ENCODE measurements around the gene RAB39B.

RAB39B gene

DNA sequence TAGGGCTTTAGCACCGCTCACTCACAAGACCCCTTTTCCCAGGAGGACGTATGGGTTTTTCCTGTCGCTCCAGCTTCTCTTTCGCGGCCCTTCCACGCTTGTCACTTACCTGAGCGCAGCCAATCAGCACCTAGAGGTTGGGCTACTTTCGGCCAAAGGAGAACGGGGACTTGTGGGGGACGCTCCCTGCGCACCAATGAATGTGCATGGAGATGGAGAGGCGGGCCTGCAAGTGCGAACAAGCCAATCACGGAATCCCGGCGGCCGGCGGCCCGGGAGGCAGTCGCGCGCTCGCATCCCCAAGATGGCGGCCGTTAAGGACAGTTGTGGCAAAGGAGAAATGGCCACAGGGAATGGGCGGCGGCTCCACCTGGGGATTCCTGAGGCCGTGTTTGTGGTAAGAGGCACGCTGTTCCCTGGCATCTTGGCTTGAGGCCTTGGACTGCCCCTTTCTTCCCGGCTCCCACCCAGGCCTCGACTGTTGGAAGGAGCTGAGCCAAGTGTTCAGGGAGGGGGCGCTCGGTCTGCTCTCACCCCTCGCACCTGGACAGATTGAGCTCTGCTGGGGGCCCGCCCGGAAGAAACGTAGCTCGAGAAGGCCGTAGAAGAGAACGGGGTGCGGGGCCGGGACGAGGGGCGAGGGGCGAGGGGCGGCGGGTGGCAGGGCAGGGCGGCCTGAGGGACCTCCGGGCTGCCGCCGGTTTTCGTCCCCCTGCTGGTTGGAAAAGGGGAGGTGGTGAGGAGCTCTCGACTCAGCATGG is 47.9 kb downstream of the RAB39B start, which contains the start of gene VBP1:
TSS of gene VBP1 (plus strand) at position 282 of the 761 bp plus-strand sequence. CDS start at position 305, 23 bp downstream.
- H3K4me3 ChIP-seq (ENCODE audit: low read length) = peak within 1 kb of the TSS; percentile 76
- TF ChIP-seq, protein P1, sequence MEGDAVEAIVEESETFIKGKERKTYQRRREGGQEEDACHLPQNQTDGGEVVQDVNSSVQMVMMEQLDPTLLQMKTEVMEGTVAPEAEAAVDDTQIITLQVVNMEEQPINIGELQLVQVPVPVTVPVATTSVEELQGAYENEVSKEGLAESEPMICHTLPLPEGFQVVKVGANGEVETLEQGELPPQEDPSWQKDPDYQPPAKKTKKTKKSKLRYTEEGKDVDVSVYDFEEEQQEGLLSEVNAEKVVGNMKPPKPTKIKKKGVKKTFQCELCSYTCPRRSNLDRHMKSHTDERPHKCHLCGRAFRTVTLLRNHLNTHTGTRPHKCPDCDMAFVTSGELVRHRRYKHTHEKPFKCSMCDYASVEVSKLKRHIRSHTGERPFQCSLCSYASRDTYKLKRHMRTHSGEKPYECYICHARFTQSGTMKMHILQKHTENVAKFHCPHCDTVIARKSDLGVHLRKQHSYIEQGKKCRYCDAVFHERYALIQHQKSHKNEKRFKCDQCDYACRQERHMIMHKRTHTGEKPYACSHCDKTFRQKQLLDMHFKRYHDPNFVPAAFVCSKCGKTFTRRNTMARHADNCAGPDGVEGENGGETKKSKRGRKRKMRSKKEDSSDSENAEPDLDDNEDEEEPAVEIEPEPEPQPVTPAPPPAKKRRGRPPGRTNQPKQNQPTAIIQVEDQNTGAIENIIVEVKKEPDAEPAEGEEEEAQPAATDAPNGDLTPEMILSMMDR (IDR thresholded peaks at IDR 0.05; ENCODE audit: insufficient read depth, low read depth, low read length, missing control alignments) = peak; percentile 43
- peak; percentile 96 for DNase-seq (ENCODE audit: low read depth)

DNA sequence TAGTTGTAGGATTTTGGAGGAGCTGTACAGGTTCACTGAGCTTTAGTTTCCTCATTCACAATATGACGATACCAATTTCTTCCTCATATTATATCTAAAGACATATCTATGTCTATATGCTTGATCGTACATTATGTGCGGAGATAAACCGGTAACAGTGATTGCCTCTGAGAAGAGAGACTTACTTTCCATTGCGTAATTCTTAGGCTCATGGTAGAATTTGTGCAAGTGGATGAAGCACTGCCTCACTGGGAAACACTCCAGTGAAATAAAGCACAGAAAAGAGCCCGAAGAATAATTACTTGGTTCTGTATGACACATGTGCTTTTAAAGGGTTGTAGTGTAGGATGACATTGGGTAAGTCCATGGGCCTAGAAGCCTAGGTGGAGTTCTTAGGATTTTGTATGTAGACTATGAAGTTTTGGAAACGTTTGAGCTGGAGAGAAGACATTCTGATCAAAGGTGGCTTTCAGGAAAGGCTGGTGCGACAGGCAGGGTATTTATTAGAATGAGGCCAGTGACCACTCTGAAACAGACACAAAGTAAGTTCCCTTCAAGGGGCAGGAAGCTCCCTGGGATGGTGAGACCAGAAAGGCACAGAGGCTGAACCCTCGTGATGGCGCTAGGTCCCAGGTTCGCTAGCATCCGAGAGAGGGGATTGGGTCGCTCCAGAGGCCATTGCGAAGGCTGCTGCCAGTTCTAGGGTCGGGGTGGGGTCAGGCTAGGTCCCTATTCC is 48.7 kb downstream of the RAB39B start:
- peak overlapping the region; percentile 76 for H3K4me3 ChIP-seq (ENCODE audit: low read length)
- no peak for DNase-seq (ENCODE audit: low read depth)
- TF ChIP-seq, protein P1 (IDR thresholded peaks at IDR 0.05; ENCODE audit: insufficient read depth, low read depth, low read length, missing control alignments) = no peak

DNA sequence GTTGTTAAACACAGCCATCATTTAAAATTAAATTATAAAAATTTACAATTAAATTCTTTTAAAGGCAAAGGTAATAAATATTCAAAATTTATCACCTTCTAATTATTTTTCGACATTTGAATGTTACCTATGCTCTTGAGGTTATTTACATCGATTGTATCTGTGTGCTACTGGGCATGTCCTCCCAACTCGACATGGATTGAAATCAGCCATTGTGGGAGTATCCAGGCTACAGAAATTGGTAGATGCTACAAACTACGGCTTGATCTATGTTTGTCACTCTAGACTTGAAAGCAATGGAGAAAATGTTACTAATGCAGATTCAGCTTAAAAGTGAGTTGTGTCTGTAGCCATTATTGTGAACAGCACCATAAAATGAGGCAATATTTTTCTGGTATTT is 50.6 kb downstream of the RAB39B start:
- no peak for DNase-seq (ENCODE audit: low read depth)
- no peak overlapping the region for H3K4me3 ChIP-seq (ENCODE audit: low read length)
- TF ChIP-seq, protein P1 (IDR thresholded peaks at IDR 0.05; ENCODE audit: insufficient read depth, low read depth, low read length, missing control alignments) = no peak

DNA sequence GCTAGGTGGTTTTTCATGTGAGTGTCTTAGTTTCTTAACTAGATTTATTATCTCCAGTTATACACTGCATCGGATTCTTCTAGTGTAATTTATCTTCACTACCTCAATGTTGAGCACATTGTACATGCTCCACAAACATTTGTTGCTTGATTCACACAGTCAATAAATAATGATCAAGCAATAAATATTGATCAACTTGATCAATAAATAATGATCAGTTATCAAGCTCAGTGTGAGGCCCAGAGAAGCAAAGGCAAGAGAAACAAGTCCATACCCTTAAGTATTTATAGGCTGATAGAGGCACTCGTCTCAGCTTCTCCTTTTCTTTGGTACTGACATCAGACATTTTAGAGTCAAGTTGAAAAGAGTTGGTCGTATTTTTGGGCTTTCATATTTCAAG is 53.1 kb downstream of the RAB39B start:
- no peak overlapping the region for H3K4me3 ChIP-seq (ENCODE audit: low read length)
- TF ChIP-seq, protein P1 (IDR thresholded peaks at IDR 0.05; ENCODE audit: insufficient read depth, low read depth, low read length, missing control alignments) = no peak
- DNase-seq (ENCODE audit: low read depth) = no peak
